ENCODE measurements around the gene HCN2. TPM values are rescaled to one million over a fixed set of nuclear protein-coding genes. Genes with fewer than 3 reads are reported as not detected.

The HCN2 gene
- polyA plus RNA-seq, 4 donors = 0.27 to 0.58 (median 0.31) TPM

Other genes starting within 250 kb of the HCN2 start
- gene MIER2, start 245.1 kb upstream of the HCN2 start, polyA plus RNA-seq (ENCODE audit: insufficient read length in 4 of 4) = 10 to 100 TPM; 24.0 to 36.6 (median 31.3) TPM
- gene C2CD4C, start 180.7 kb upstream of the HCN2 start, polyA plus RNA-seq (ENCODE audit: insufficient read length in 4 of 4) = 1 to 10 TPM; 1.4 to 3.4 (median 2.9) TPM
- 10 to 100 TPM; 22.9 to 44.9 (median 38.6) TPM for gene SHC2, start 128.8 kb upstream of the HCN2 start, polyA plus RNA-seq (ENCODE audit: insufficient read length in 4 of 4)
- 1 to 10 TPM; 3.2 to 6.6 (median 4.0) TPM for gene MADCAM1, start 93.4 kb upstream of the HCN2 start, polyA plus RNA-seq (ENCODE audit: insufficient read length in 4 of 4)
- 10 to 100 TPM in 3 of 4 donors, 1 to 10 TPM in 1; 6.4 to 19.5 (median 14.0) TPM for gene TPGS1, start 82.4 kb upstream of the HCN2 start, polyA plus RNA-seq (ENCODE audit: insufficient read length in 4 of 4)
- gene CDC34, start 58.1 kb upstream of the HCN2 start, polyA plus RNA-seq (ENCODE audit: insufficient read length in 4 of 4) = 10 to 100 TPM; 57.9 to 77.6 (median 66.3) TPM
- gene GZMM, start 45.8 kb upstream of the HCN2 start, polyA plus RNA-seq (ENCODE audit: insufficient read length in 4 of 4) = under 1 TPM; 0.25 to 0.48 (median 0.28) TPM
- gene BSG, start 17.3 kb upstream of the HCN2 start, polyA plus RNA-seq (ENCODE audit: insufficient read length in 4 of 4) = 100 to 1,000 TPM; 392 to 568 (median 507) TPM
- 10 to 100 TPM; 55.8 to 68.1 (median 60.8) TPM for gene POLRMT, start 43.7 kb downstream of the HCN2 start, polyA plus RNA-seq (ENCODE audit: insufficient read length in 4 of 4)
- gene FGF22, start 50.0 kb downstream of the HCN2 start, polyA plus RNA-seq (ENCODE audit: insufficient read length in 4 of 4) = under 1 TPM; 0.27 to 0.96 (median 0.62) TPM
- gene RNF126, start 73.3 kb downstream of the HCN2 start, polyA plus RNA-seq (ENCODE audit: insufficient read length in 4 of 4) = 10 to 100 TPM; 22.6 to 41.5 (median 30.7) TPM
- gene FSTL3, start 86.5 kb downstream of the HCN2 start, polyA plus RNA-seq (ENCODE audit: insufficient read length in 4 of 4) = 10 to 100 TPM; 17.2 to 19.7 (median 19.4) TPM
- under 1 TPM; 0.13 to 0.48 (median 0.36) TPM for gene PRSS57, start 105.6 kb downstream of the HCN2 start, polyA plus RNA-seq (ENCODE audit: insufficient read length in 4 of 4)
- gene PALM, start 119.1 kb downstream of the HCN2 start, polyA plus RNA-seq (ENCODE audit: insufficient read length in 4 of 4) = 100 to 1,000 TPM in 3 of 4 donors, 10 to 100 TPM in 1; 77.2 to 115 (median 106) TPM
- 10 to 100 TPM in 1 of 4 donors, 1 to 10 TPM in 3; 6.0 to 10.1 (median 9.4) TPM for gene MISP, start 161.2 kb downstream of the HCN2 start, polyA plus RNA-seq (ENCODE audit: insufficient read length in 4 of 4)
- gene PTBP1, start 207.6 kb downstream of the HCN2 start, polyA plus RNA-seq (ENCODE audit: insufficient read length in 4 of 4) = 100 to 1,000 TPM; 344 to 430 (median 396) TPM
- 10 to 100 TPM; 11.6 to 24.0 (median 17.3) TPM for gene PLPPR3, start 232.1 kb downstream of the HCN2 start, polyA plus RNA-seq (ENCODE audit: insufficient read length in 4 of 4)
- gene AZU1, start 238.0 kb downstream of the HCN2 start, polyA plus RNA-seq (ENCODE audit: insufficient read length in 4 of 4) = 1 to 10 TPM; 1.0 to 3.4 (median 1.4) TPM

Data from left renal cortex interstitium (tissue), 4 donors.